Measurements from ENCODE around the gene NCAPG. TPM values are rescaled to one million over a fixed set of nuclear protein-coding genes. Genes with fewer than 3 reads are reported as not detected.

The NCAPG gene
- total and polyA plus RNA-seq, 2 of the 4 experiments (the other 2 are of a cell fraction) = 10.9 to 26.7 TPM

DNA sequence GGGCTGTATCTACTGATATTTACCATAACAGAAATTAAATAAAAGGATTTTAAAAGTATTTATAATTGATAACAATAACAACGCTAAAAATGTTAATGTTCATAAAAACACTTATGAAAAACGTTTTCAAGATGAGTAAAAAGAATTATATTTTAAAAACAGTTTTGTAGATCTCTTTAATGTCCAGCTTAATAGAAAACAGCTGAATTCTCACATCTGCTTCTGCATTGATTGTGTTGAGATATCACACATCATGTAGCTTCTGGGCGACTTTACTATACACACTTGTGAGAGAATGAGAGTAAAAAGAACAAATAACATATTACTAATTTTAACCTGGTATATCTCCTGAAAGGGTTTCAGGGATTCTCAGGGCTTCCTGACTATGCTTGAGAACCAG is 83.6 kb downstream of the NCAPG start:
- no peaks in the 10 kb centered on the region for H3K9me3 ChIP-seq (ENCODE audit: control insufficient read depth, insufficient read depth, low read length)
- no peak overlapping the region for H2AK9ac ChIP-seq (replicated peaks; ENCODE audit: low read depth, low read length, poor library complexity)
- no peak overlapping the region for H3K14ac ChIP-seq (replicated peaks; ENCODE audit: low read depth, low read length)
- no peaks in the 10 kb centered on the region for H4K20me1 ChIP-seq (ENCODE audit: insufficient read depth, low read length)
- no peak overlapping the region for H2BK20ac ChIP-seq (ENCODE audit: low read depth, low read length)
- no TSS peak for BruUV-seq (replicated peaks)
- H4K5ac ChIP-seq (ENCODE audit: low read depth, low read length) = no peak overlapping the region
- H3K36me3 ChIP-seq (ENCODE audit: control insufficient read depth, insufficient read depth, low read length) = peaks cover 3% of the 10 kb centered on the region; the same call in 1 of the 2 replicates
- no peak overlapping the region for H3K27ac ChIP-seq (ENCODE audit: insufficient read depth, low read length)
- no CpG with 5 or more reads among the region's 3 CpGs for WGBS, 2 experiments (ENCODE audit: extremely low coverage in 2 of 2, insufficient read length in 1 of 2)
- H4K8ac ChIP-seq (ENCODE audit: low read depth in 2 of 2, low read length in 2 of 2) = no peak overlapping the region
- H3K79me1 ChIP-seq (ENCODE audit: low read depth in 1 of 2, low read length in 2 of 2) = no peaks in the 10 kb centered on the region
- no peak overlapping the region for H4K91ac ChIP-seq (ENCODE audit: insufficient read depth, low read depth, low read length)
- no peaks in the 10 kb centered on the region for H3K27me3 ChIP-seq (ENCODE audit: control insufficient read depth, insufficient read depth, low read length)
- no peak overlapping the region for H3K18ac ChIP-seq (ENCODE audit: low read depth, low read length)
- in situ Hi-C loops (cut with MboI; ENCODE audit: low sequenced_read_pairs) (no loop called here), dilution Hi-C loops (cut with HindIII; ENCODE audit: low sequenced_read_pairs, unreplicated experiment) (no loop called here), intact Hi-C loops (cut with micrococcal nuclease) (no loop called here)
- no peak for DNase-seq
- no peaks in the 10 kb centered on the region for H3K9me1 ChIP-seq (ENCODE audit: insufficient read depth, low read length)
- H2BK15ac ChIP-seq (ENCODE audit: low read depth, low read length) = no peak overlapping the region
- no peak overlapping the region for H3K23ac ChIP-seq (ENCODE audit: low read depth, low read length)
- no peak overlapping the region for H3K9ac ChIP-seq (ENCODE audit: low read depth, low read length)
- ChIA-PET POLR2A (ENCODE audit: unreplicated experiment) (no interaction called here), CTCF (no interaction called here)
- ATAC-seq (ENCODE audit: low read depth) = no peak
- no peak overlapping the region; the same call in 1 of the 2 replicates for H3K56ac ChIP-seq (ENCODE audit: extremely low read depth, insufficient read depth, low read length)
- no peak overlapping the region for H3K4ac ChIP-seq (ENCODE audit: low read depth, low read length)
- H2AK5ac ChIP-seq (ENCODE audit: low read depth, low read length) = no peak overlapping the region
- H3K4me2 ChIP-seq (ENCODE audit: low read depth, low read length) = no peak overlapping the region
- no peak overlapping the region for H2AFZ ChIP-seq (replicated peaks; ENCODE audit: low read length, poor library complexity)
- no peaks in the 10 kb centered on the region for H3K4me1 ChIP-seq (ENCODE audit: control insufficient read depth, insufficient read depth, low read length)
- no peak overlapping the region for H2BK5ac ChIP-seq (ENCODE audit: low read depth, low read length, poor library complexity, severe bottlenecking)
- TF ChIP-seq, protein P1, sequence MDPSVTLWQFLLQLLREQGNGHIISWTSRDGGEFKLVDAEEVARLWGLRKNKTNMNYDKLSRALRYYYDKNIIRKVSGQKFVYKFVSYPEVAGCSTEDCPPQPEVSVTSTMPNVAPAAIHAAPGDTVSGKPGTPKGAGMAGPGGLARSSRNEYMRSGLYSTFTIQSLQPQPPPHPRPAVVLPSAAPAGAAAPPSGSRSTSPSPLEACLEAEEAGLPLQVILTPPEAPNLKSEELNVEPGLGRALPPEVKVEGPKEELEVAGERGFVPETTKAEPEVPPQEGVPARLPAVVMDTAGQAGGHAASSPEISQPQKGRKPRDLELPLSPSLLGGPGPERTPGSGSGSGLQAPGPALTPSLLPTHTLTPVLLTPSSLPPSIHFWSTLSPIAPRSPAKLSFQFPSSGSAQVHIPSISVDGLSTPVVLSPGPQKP (IDR thresholded peaks at IDR 0.05; ENCODE audit: borderline replicate concordance, low read depth, low read length) = no peak
- TF ChIP-seq RCOR1 (IDR thresholded peaks at IDR 0.05; ENCODE audit: insufficient replicate concordance, low read length) = no peak
- no peak for TF ChIP-seq CEBPB (IDR thresholded peaks at IDR 0.05; ENCODE audit: low read depth, low read length)
- TF ChIP-seq, protein P2, sequence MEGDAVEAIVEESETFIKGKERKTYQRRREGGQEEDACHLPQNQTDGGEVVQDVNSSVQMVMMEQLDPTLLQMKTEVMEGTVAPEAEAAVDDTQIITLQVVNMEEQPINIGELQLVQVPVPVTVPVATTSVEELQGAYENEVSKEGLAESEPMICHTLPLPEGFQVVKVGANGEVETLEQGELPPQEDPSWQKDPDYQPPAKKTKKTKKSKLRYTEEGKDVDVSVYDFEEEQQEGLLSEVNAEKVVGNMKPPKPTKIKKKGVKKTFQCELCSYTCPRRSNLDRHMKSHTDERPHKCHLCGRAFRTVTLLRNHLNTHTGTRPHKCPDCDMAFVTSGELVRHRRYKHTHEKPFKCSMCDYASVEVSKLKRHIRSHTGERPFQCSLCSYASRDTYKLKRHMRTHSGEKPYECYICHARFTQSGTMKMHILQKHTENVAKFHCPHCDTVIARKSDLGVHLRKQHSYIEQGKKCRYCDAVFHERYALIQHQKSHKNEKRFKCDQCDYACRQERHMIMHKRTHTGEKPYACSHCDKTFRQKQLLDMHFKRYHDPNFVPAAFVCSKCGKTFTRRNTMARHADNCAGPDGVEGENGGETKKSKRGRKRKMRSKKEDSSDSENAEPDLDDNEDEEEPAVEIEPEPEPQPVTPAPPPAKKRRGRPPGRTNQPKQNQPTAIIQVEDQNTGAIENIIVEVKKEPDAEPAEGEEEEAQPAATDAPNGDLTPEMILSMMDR (conservative IDR thresholded peaks at IDR 0.05; ENCODE audit: low read depth, low read length) = no peak
- TF ChIP-seq SMC3 (IDR thresholded peaks at IDR 0.05; ENCODE audit: low read depth, low read length) = no peak
- no peak for TF ChIP-seq POLR2A (IDR thresholded peaks at IDR 0.05; ENCODE audit: low read depth, low read length)
- TF ChIP-seq CHD1 (IDR thresholded peaks at IDR 0.05; ENCODE audit: low read depth, low read length) = no peak
- TF ChIP-seq, protein P3, sequence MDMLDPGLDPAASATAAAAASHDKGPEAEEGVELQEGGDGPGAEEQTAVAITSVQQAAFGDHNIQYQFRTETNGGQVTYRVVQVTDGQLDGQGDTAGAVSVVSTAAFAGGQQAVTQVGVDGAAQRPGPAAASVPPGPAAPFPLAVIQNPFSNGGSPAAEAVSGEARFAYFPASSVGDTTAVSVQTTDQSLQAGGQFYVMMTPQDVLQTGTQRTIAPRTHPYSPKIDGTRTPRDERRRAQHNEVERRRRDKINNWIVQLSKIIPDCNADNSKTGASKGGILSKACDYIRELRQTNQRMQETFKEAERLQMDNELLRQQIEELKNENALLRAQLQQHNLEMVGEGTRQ (IDR thresholded peaks at IDR 0.05; ENCODE audit: low read depth, low read length) = no peak
- TF ChIP-seq RAD21 (IDR thresholded peaks at IDR 0.05; ENCODE audit: low read length) = no peak
- no peak for TF ChIP-seq MAFK (IDR thresholded peaks at IDR 0.05; ENCODE audit: low read depth, low read length)
- H3K4me3 ChIP-seq (ENCODE audit: insufficient read depth, low read depth, low read length) = no peak overlapping the region
- H2BK120ac ChIP-seq (ENCODE audit: low read depth, low read length) = no peak overlapping the region
